ENCODE data around the gene AGPAT3. TPM values are rescaled to one million over a fixed set of nuclear protein-coding genes. Genes with fewer than 3 reads are reported as not detected.

AGPAT3 gene
- total RNA-seq, 1 donor from 2014 or later, result 45.4 TPM

GRCh38 chr21:43986544-43987451 lies 121.8 kb downstream of the AGPAT3 start:
- H3K9me3 Mint-ChIP-seq (ENCODE audit: low read depth), result no peaks in the 10 kb centered on the region
- H3K27me3 Mint-ChIP-seq (ENCODE audit: low read depth), result no peaks in the 10 kb centered on the region
- no peaks in the 10 kb centered on the region for H3K4me1 Mint-ChIP-seq (ENCODE audit: low read depth)
- peak; percentile 41 for DNase-seq (ENCODE audit: low spot score)
- no peak for TF ChIP-seq CTCF (IDR thresholded peaks at IDR 0.05)
- H3K36me3 Mint-ChIP-seq (ENCODE audit: low read depth), result peaks cover 6% of the 10 kb centered on the region
- H3K27ac Mint-ChIP-seq (ENCODE audit: unreplicated experiment), result no peak overlapping the region
- H3K4me3 Mint-ChIP-seq (ENCODE audit: unreplicated experiment), result no peak overlapping the region

- Mint-ChIP-seq H3K4me3 (ENCODE audit: unreplicated experiment) (no peak overlapping the region), H3K4me1 (ENCODE audit: low read depth) (no peaks in the 10 kb centered on the region), H3K27ac (ENCODE audit: unreplicated experiment) (no peak overlapping the region), H3K27me3 (ENCODE audit: low read depth) (no peaks in the 10 kb centered on the region), H3K36me3 (ENCODE audit: low read depth) (peaks cover 3% of the 10 kb centered on the region), H3K9me3 (ENCODE audit: low read depth) (no peaks in the 10 kb centered on the region)
- TF ChIP-seq CTCF (IDR thresholded peaks at IDR 0.05), result no peak
- peak; percentile 53 for DNase-seq (ENCODE audit: low spot score)
Measured at GRCh38 chr21:43987509-43987908, 122.5 kb downstream of the AGPAT3 start.

- Mint-ChIP-seq H3K4me1 (ENCODE audit: low read depth) (no peaks in the 10 kb centered on the region), H3K9me3 (ENCODE audit: low read depth) (no peaks in the 10 kb centered on the region)
Measured at GRCh38 chr21:43988016-43988415, 123.0 kb downstream of the AGPAT3 start.

GRCh38 chr21:43988506-43989230 lies 123.6 kb downstream of the AGPAT3 start:
- no peak overlapping the region for H3K27ac Mint-ChIP-seq (ENCODE audit: unreplicated experiment)
- H3K27me3 Mint-ChIP-seq (ENCODE audit: low read depth), result no peaks in the 10 kb centered on the region
- no peaks in the 10 kb centered on the region for H3K4me1 Mint-ChIP-seq (ENCODE audit: low read depth)
- H3K36me3 Mint-ChIP-seq (ENCODE audit: low read depth), result peaks cover 1% of the 10 kb centered on the region
- DNase-seq (ENCODE audit: low spot score), result peak; percentile 85
- TF ChIP-seq CTCF (IDR thresholded peaks at IDR 0.05), result no peak
- H3K9me3 Mint-ChIP-seq (ENCODE audit: low read depth), result no peaks in the 10 kb centered on the region
- no peak overlapping the region for H3K4me3 Mint-ChIP-seq (ENCODE audit: unreplicated experiment)

More at GRCh38 chr21:43988016-43988415, 123.0 kb downstream of the AGPAT3 start:
- DNase-seq (ENCODE audit: low spot score), result no peak
- Mint-ChIP-seq H3K27me3 (ENCODE audit: low read depth) (no peaks in the 10 kb centered on the region), H3K36me3 (ENCODE audit: low read depth) (peaks cover 2% of the 10 kb centered on the region), H3K27ac (ENCODE audit: unreplicated experiment) (no peak overlapping the region), H3K4me3 (ENCODE audit: unreplicated experiment) (no peak overlapping the region)
- no peak for TF ChIP-seq CTCF (IDR thresholded peaks at IDR 0.05)

- H3K36me3 Mint-ChIP-seq (ENCODE audit: low read depth), result no peaks in the 10 kb centered on the region
- TF ChIP-seq CTCF (IDR thresholded peaks at IDR 0.05), result no peak
- peaks cover 3% of the 10 kb centered on the region for H3K4me1 Mint-ChIP-seq (ENCODE audit: low read depth)
- H3K27ac Mint-ChIP-seq (ENCODE audit: unreplicated experiment), result no peak overlapping the region
- no peaks in the 10 kb centered on the region for H3K9me3 Mint-ChIP-seq (ENCODE audit: low read depth)
- peak; percentile 80 for DNase-seq (ENCODE audit: low spot score)
- no peak overlapping the region for H3K4me3 Mint-ChIP-seq (ENCODE audit: unreplicated experiment)
- no peaks in the 10 kb centered on the region for H3K27me3 Mint-ChIP-seq (ENCODE audit: low read depth)
Measured at GRCh38 chr21:43989401-43989800, 124.4 kb downstream of the AGPAT3 start.
